HG03575 (cell line): ENCODE results near the gene PDE2A.

Source experiments
- ATAC-seq: cut with Tn5 transposase; IDR thresholded peaks from one replicate; pipeline ENCODE4 v1.9.1; 2021; ENCODE audit not compliant: unreplicated experiment, insufficient number of reproducible peaks, low FRiP score; ENCODE audit errors: extremely low read depth

PDE2A gene

GRCh38 chr11:72673943-72674828 lies at the start of gene PDE2A:
TSS of gene PDE2A (minus strand) at chr11:72674422. CDS start at chr11:72674207, 215 bp downstream.
- no peak for ATAC-seq

GRCh38 chr11:72723508-72723907 lies 49.3 kb upstream of the PDE2A start:
- no peak for ATAC-seq

GRCh38 chr11:72722050-72722748 lies 48.0 kb upstream of the PDE2A start:
- ATAC-seq: no peak

- no peak for ATAC-seq
Observed at GRCh38 chr11:72721689-72722049, 47.4 kb upstream of the PDE2A start.

GRCh38 chr11:72721276-72721675 lies 47.1 kb upstream of the PDE2A start:
- ATAC-seq: no peak

- no peak for ATAC-seq
Observed at GRCh38 chr11:72720784-72721183, 46.6 kb upstream of the PDE2A start.

- ATAC-seq: no peak
Observed at GRCh38 chr11:72720047-72720446, 45.8 kb upstream of the PDE2A start.

- ATAC-seq: no peak
Observed at GRCh38 chr11:72719551-72719950, 45.3 kb upstream of the PDE2A start.

- ATAC-seq: no peak
Observed at GRCh38 chr11:72719144-72719543, 44.9 kb upstream of the PDE2A start.

GRCh38 chr11:72718101-72718501 lies 43.9 kb upstream of the PDE2A start:
- ATAC-seq: no peak

GRCh38 chr11:72716788-72717435 lies 42.7 kb upstream of the PDE2A start:
- no peak for ATAC-seq

GRCh38 chr11:72716290-72716689 lies 42.1 kb upstream of the PDE2A start:
- no peak for ATAC-seq

GRCh38 chr11:72712841-72713240 lies 38.6 kb upstream of the PDE2A start:
- no peak for ATAC-seq

GRCh38 chr11:72712168-72712751 lies 38.0 kb upstream of the PDE2A start:
- no peak for ATAC-seq

- no peak for ATAC-seq
Observed at GRCh38 chr11:72711141-72711540, 36.9 kb upstream of the PDE2A start.

- ATAC-seq: no peak
Observed at GRCh38 chr11:72710278-72710677, 36.1 kb upstream of the PDE2A start.

GRCh38 chr11:72709478-72710238 lies 35.4 kb upstream of the PDE2A start:
- ATAC-seq: no peak

GRCh38 chr11:72707032-72707431 lies 32.8 kb upstream of the PDE2A start:
- ATAC-seq: no peak

- no peak for ATAC-seq
Observed at GRCh38 chr11:72706579-72706978, 32.4 kb upstream of the PDE2A start.
